ENCODE data around the gene NPAS3.

The NPAS3 gene

GRCh38 chr14:32940711-32941667, 2.3 kb downstream of the NPAS3 start:
- no peak for DNase-seq

GRCh38 chr14:32941668-32942065, 3.0 kb downstream of the NPAS3 start:
- DNase-seq: no peak

GRCh38 chr14:32947081-32947480, 8.4 kb downstream of the NPAS3 start:
- no peak for DNase-seq

- DNase-seq: no peak
Measured at GRCh38 chr14:32947792-32948191, 9.1 kb downstream of the NPAS3 start.

GRCh38 chr14:32950584-32950983, 11.9 kb downstream of the NPAS3 start:
- DNase-seq: no peak

GRCh38 chr14:32967421-32967820, 28.7 kb downstream of the NPAS3 start:
- no peak for DNase-seq

- DNase-seq: no peak
Measured at GRCh38 chr14:32968972-32969544, 30.4 kb downstream of the NPAS3 start.

GRCh38 chr14:32977913-32978312, 39.2 kb downstream of the NPAS3 start:
- no peak for DNase-seq

GRCh38 chr14:32978691-32979255, 40.1 kb downstream of the NPAS3 start:
- no peak for DNase-seq

GRCh38 chr14:32980178-32980901, 41.7 kb downstream of the NPAS3 start:
- DNase-seq: no peak

- DNase-seq: no peak
Measured at GRCh38 chr14:32980902-32981501, 42.3 kb downstream of the NPAS3 start.

- DNase-seq: no peak
Measured at GRCh38 chr14:32984241-32984930, 45.7 kb downstream of the NPAS3 start.

GRCh38 chr14:32985866-32986265, 47.2 kb downstream of the NPAS3 start:
- no peak for DNase-seq

- no peak for DNase-seq
Measured at GRCh38 chr14:32986791-32987540, 48.3 kb downstream of the NPAS3 start.

- no peak for DNase-seq
Measured at GRCh38 chr14:32991691-32992090, 53.0 kb downstream of the NPAS3 start.

GRCh38 chr14:32993921-32994320, 55.2 kb downstream of the NPAS3 start:
- no peak for DNase-seq

- no peak for DNase-seq
Measured at GRCh38 chr14:32996343-32996742, 57.7 kb downstream of the NPAS3 start.

- DNase-seq: no peak
Measured at GRCh38 chr14:32998433-32998832, 59.8 kb downstream of the NPAS3 start.

GRCh38 chr14:33009673-33010072, 71.0 kb downstream of the NPAS3 start:
- no peak for DNase-seq

GRCh38 chr14:33010495-33010894, 71.8 kb downstream of the NPAS3 start:
- DNase-seq: no peak

GRCh38 chr14:33014710-33015109, 76.0 kb downstream of the NPAS3 start:
- DNase-seq: no peak

All from T1000 (cell line).